GM12878 (cell line): ENCODE measurements around the gene CPT2. TPM values are rescaled to one million over a fixed set of nuclear protein-coding genes. Genes with fewer than 3 reads are reported as not detected.

ENCODE experiments used
- ATAC-seq: fragments of 200-7000 bp; cut with Tn5 transposase; 3 replicates; pipeline ENCODE4 v1.9.1; 2020; ENCODE audit warnings: mild to moderate bottlenecking, moderate library complexity
- BruUV-seq: library from RNA; stranded (reverse); fragments of 400-500 nt; replicated peaks from 2 replicates; lab custom pipeline; 2021; lab: Mats Ljungman, UMichigan
- CTCF ChIA-PET: fragments of 300-600 bp; sonication (Branson Sonifier 250); formaldehyde crosslinking; extraction: SDS; loops from one replicate; lab custom pipeline; 2021; ENCODE audit warnings: inconsistent platforms; lab: Yijun Ruan, JAX
- POLR2A ChIA-PET: fragments of 350-600 bp; formaldehyde crosslinking; extraction: SDS; loops from one replicate; lab custom pipeline; 2021; ENCODE audit warnings: inconsistent platforms; lab: Charles Lee
- RAD21 ChIA-PET: fragments of 300-600 bp; sonication (Branson Sonifier 250); formaldehyde crosslinking; loops from one replicate; lab custom pipeline; 2023; ENCODE audit warnings: antibody characterized with exemption; ENCODE audit not compliant: unreplicated experiment; lab: Charles Lee
- SMC1A ChIA-PET: fragments of 300-600 bp; sonication (Branson Sonifier 250); formaldehyde crosslinking; loops from one replicate; lab custom pipeline; 2023; ENCODE audit not compliant: unreplicated experiment, uncharacterized antibody; lab: Charles Lee
- DNase-seq: peaks from one replicate; pipeline ENCODE4 v3.0.0-alpha.2; 2011; ENCODE audit warnings: low read depth, low spot score
- FAIRE-seq: peaks from 3 replicates; lab custom pipeline; 2011; peaks lifted over from hg19 to GRCh38; lab: Jason Lieb, UNC
- H2AFZ ChIP-seq: 2 replicates; pipeline ENCODE4 v1.6.0; 2011; ENCODE audit warnings: low read depth, low read length, control low read depth; ENCODE audit not compliant: control insufficient read depth
- H3K27ac ChIP-seq: 2 replicates; pipeline ENCODE4 v1.5.1; 2011; ENCODE audit warnings: control low read depth; ENCODE audit not compliant: control insufficient read depth, insufficient read depth
- H3K27me3 ChIP-seq, 2 experiments: replicated peaks in 1 of 2; 2 replicates each; pipeline versions ENCODE4 v1.6.0 to v1.6.1; 2011; ENCODE audit warnings: low read length in 1 of 2; ENCODE audit not compliant: control insufficient read depth in 2 of 2, insufficient read depth in 2 of 2
- H3K36me3 ChIP-seq, 2 experiments: 2 replicates each; pipeline ENCODE4 v1.5.1; 2011; ENCODE audit warnings: low read length in 1 of 2; ENCODE audit not compliant: control insufficient read depth in 2 of 2, insufficient read depth in 2 of 2
- H3K4me1 ChIP-seq: 2 replicates; pipeline ENCODE4 v1.6.1; 2011; ENCODE audit warnings: mild to moderate bottlenecking, low read length, moderate library complexity, mixed read lengths; ENCODE audit not compliant: control insufficient read depth, insufficient read depth
- H3K4me2 ChIP-seq: 2 replicates; pipeline ENCODE4 v1.6.0; 2011; ENCODE audit warnings: control low read depth; ENCODE audit not compliant: control insufficient read depth, insufficient read depth
- H3K4me3 ChIP-seq: fragments of 200-600 bp; sonication (generic); 2 replicates; pipeline ENCODE4 v1.5.1; 2016
- H3K79me2 ChIP-seq: 2 replicates; pipeline ENCODE4 v1.6.0; 2011; ENCODE audit warnings: low read length; ENCODE audit not compliant: control insufficient read depth, insufficient read depth
- H3K9ac ChIP-seq: 2 replicates; pipeline ENCODE4 v1.8.0; 2011; ENCODE audit warnings: low read length, control low read depth, mixed read lengths; ENCODE audit not compliant: control insufficient read depth, insufficient read depth
- H3K9me3 ChIP-seq: replicated peaks from 3 replicates; pipeline ENCODE4 v1.5.1; 2011; ENCODE audit warnings: mild to moderate bottlenecking, low read length; ENCODE audit not compliant: control insufficient read depth, insufficient read depth
- H4K20me1 ChIP-seq: 2 replicates; pipeline ENCODE4 v1.6.0; 2011; ENCODE audit not compliant: control insufficient read depth, insufficient read depth
- BCL11A ChIP-seq: IDR thresholded peaks from 2 replicates; pipeline ENCODE4 v1.6.1; 2011; ENCODE audit warnings: low read depth, low read length
- CBX5 ChIP-seq: sonication (generic); IDR thresholded peaks from 2 replicates; pipeline ENCODE4 v1.6.1; 2016; ENCODE audit warnings: low read depth, moderate library complexity, mild to moderate bottlenecking, inconsistent platforms
- CHD1 ChIP-seq: IDR thresholded peaks from 2 replicates; pipeline ENCODE4 v1.6.1; 2012; ENCODE audit warnings: low read depth, low read length, improper control_type of control experiment
- CHD4 ChIP-seq: fragments of 200-600 bp; sonication (generic); IDR thresholded peaks from 2 replicates; pipeline ENCODE4 v1.6.1; 2016; ENCODE audit warnings: mild to moderate bottlenecking
- CTCF ChIP-seq, 3 experiments: IDR thresholded peaks in 2 of 3; conservative IDR thresholded peaks in 1 of 3; 2 replicates each; pipeline ENCODE4 v1.5.1; 2011; ENCODE audit warnings: low read depth in 3 of 3, low read length in 3 of 3, mild to moderate bottlenecking in 3 of 3, control low read depth in 2 of 3, moderate library complexity in 2 of 3, inconsistent platforms in 1 of 3, mixed read lengths in 1 of 3; ENCODE audit not compliant: control insufficient read depth in 2 of 3, insufficient read depth in 1 of 3; ENCODE audit errors: extremely low read depth in 1 of 3
- GABPA ChIP-seq: IDR thresholded peaks from 2 replicates; pipeline ENCODE4 v1.6.1; 2014; ENCODE audit warnings: antibody characterized with exemption, low read depth, mild to moderate bottlenecking, inconsistent platforms
- MYB ChIP-seq: fragments of 150-350 bp; IDR thresholded peaks from 2 replicates; pipeline ENCODE4 v1.6.1; 2014; ENCODE audit warnings: mild to moderate bottlenecking, low read depth, low read length, borderline replicate concordance
- MYC ChIP-seq: IDR thresholded peaks from 2 replicates; pipeline ENCODE4 v1.6.1; 2011; ENCODE audit warnings: mild to moderate bottlenecking, low read length, moderate library complexity, inconsistent platforms; ENCODE audit not compliant: insufficient read depth, insufficient replicate concordance, insufficient read length, severe bottlenecking
- NR2C1 ChIP-seq: fragments of 450-650 bp; IDR thresholded peaks from 2 replicates; pipeline ENCODE4 v1.6.1; 2017; ENCODE audit warnings: antibody characterized with exemption, mild to moderate bottlenecking, moderate library complexity
- PAX5 ChIP-seq: IDR thresholded peaks from 2 replicates; pipeline ENCODE4 v1.6.1; 2011; ENCODE audit warnings: low read depth, low read length, borderline replicate concordance
- RAD51 ChIP-seq: fragments of 450-650 bp; IDR thresholded peaks from 2 replicates; pipeline ENCODE4 v1.6.1; 2016; ENCODE audit warnings: moderate library complexity, mild to moderate bottlenecking, inconsistent platforms
- SMAD1 ChIP-seq: fragments of 450-650 bp; IDR thresholded peaks from 2 replicates; pipeline ENCODE4 v1.6.1; 2018; ENCODE audit warnings: mild to moderate bottlenecking, low read depth; ENCODE audit not compliant: partially characterized antibody
- SRF ChIP-seq, 2 experiments: IDR thresholded peaks; 2 replicates each; pipeline ENCODE4 v1.6.1; 2011; ENCODE audit warnings: low read depth in 2 of 2, low read length in 2 of 2, mild to moderate bottlenecking in 1 of 2, moderate library complexity in 1 of 2
- WGBS: methylation state at CpG from one replicate; pipeline ENCODE4 v1.1.6; 2016; ENCODE audit warnings: low lambda C conversion rate; ENCODE audit not compliant: insufficient replicate concordance, insufficient coverage; ENCODE audit errors: missing lambda C conversion rate; 5-methylcytosine and 5-hydroxymethylcytosine counted together
- in situ Hi-C: fragments of 300-500 bp; cut with MboI; formaldehyde crosslinking; loops from 9 replicates; pipeline ENCODE4 v1.14.3; 2018; ENCODE audit warnings: mixed read lengths
- intact Hi-C: fragments of 100-400 bp; cut with micrococcal nuclease; formaldehyde crosslinking; loops from one replicate; pipeline ENCODE4 v1.14.2; 2022; ENCODE audit not compliant: unreplicated experiment
- polyA plus RNA-seq, 11 experiments: library from polyadenylated mRNA; depleted of rRNA in 4 of 11; unstranded in 6 of 11; stranded (reverse) in 5 of 11; fragments of >200 nt; fragmentation: Nextera tagmentation in 4 of 11; fragmentation: Illumina TruSeq in 1 of 11; extraction: Ambion mirVana in 4 of 11; extraction: Trizol in 1 of 11; gene quantifications; 1 replicate in 1 of 11; 2 replicates in 10 of 11; pipeline versions ENCODE4 v1.2.1 to v1.2.3, GENCODE V29; 2011 to 2016; ENCODE audit warnings: inconsistent platforms in 2 of 11, missing spikeins in 2 of 11, low read depth in 1 of 11
- total RNA-seq, 4 experiments: library from RNA; depleted of rRNA in 3 of 4; stranded (reverse); fragments of >200 nt in 3 of 4; fragmentation: Illumina TruSeq in 1 of 4; extraction: Trizol in 1 of 4; gene quantifications; 2 replicates each; pipeline versions ENCODE4 v1.2.1 to v1.2.3, GENCODE V29; 2013 to 2021
- TF ChIP-seq, protein P1 (sequence below): IDR thresholded peaks from 2 replicates; pipeline ENCODE4 v1.6.1; 2012; ENCODE audit warnings: improper control_type of control experiment, low read depth, low read length; ENCODE audit not compliant: insufficient replicate concordance
- TF ChIP-seq, protein P2 (sequence below): fragments of 450-650 bp; IDR thresholded peaks from 2 replicates; pipeline ENCODE4 v1.6.1; 2016; ENCODE audit warnings: mild to moderate bottlenecking

CPT2 gene
- total and polyA plus RNA-seq, 10 of the 15 experiments (the other 5 are each of a cell fraction or from before 2014, with no cell fraction given) = 10.1 to 36.2 (median 26.3) TPM

DNA sequence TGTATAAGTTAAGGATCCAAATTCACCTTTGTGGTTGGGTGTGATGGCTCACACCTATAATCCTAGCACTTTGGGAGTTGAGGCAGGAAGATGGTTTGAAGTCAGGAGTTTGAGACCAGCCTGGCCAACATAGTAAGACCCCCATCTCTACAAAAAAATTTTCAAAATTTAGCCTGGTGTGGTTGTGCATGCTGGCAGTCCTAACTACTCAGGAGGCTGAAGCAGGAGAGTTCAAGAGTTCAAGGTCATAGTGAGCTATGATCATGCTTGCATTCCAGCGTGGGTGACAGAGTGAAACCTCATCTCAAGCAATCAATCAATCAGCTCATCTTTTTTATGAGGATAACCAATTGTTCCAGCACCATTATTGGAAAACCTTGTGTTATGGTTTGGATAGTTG, 37.7 kb upstream of the CPT2 start:
- RAD21 ChIA-PET = no interaction called here
- Histone ChIP-seq H3K27ac (no peak overlapping the region), H4K20me1 (no peaks in the 10 kb centered on the region), H3K79me2 (no peaks in the 10 kb centered on the region), H3K9ac (no peak overlapping the region), H3K9me3 (no peaks in the 10 kb centered on the region), H3K27me3 (peaks cover 0 to 1% of the 10 kb centered on the region in 2 experiments; a peak in 2 of 4 replicates), H3K4me1 (no peaks in the 10 kb centered on the region), H2AFZ (no peak overlapping the region), H3K36me3 (no peaks in the 10 kb centered on the region), H3K4me3 (no peak overlapping the region)
- intact Hi-C loops (no loop called here), in situ Hi-C loops (no loop called here)
- POLR2A ChIA-PET = no interaction called here
- no peak for FAIRE-seq
- 5% methylated on average over 1 of the region's 1 CpG for WGBS
- BruUV-seq = no TSS peak
- ATAC-seq = no peak
- CTCF ChIA-PET = interaction anchor here (0.6 kb wide), 1 partner anchor 259 kb away, joined by 4 read pairs; no protein-coding TSS in a partner anchor
- DNase-seq = no peak
- SMC1A ChIA-PET = no interaction called here
- TF ChIP-seq MYC (no peak), PAX5 (no peak), CHD1 (no peak), SRF (IDR thresholded peaks at IDR 0.05; ENCODE audit: low read depth in 2 of 2, low read length in 2 of 2) (no peak), BCL11A (no peak), NR2C1 (no peak), SMAD1 (no peak), CTCF (IDR thresholded peaks at IDR 0.05 in 2 of 3, conservative IDR thresholded peaks at IDR 0.05 in 1 of 3; ENCODE audit: control insufficient read depth in 2 of 3, extremely low read depth in 1 of 3, insufficient read depth in 1 of 3, low read depth in 3 of 3, low read length in 3 of 3) (no peak), MYB (no peak), CBX5 (no peak), RAD51 (no peak), CHD4 (no peak), GABPA (no peak)
- TF ChIP-seq, protein P1, sequence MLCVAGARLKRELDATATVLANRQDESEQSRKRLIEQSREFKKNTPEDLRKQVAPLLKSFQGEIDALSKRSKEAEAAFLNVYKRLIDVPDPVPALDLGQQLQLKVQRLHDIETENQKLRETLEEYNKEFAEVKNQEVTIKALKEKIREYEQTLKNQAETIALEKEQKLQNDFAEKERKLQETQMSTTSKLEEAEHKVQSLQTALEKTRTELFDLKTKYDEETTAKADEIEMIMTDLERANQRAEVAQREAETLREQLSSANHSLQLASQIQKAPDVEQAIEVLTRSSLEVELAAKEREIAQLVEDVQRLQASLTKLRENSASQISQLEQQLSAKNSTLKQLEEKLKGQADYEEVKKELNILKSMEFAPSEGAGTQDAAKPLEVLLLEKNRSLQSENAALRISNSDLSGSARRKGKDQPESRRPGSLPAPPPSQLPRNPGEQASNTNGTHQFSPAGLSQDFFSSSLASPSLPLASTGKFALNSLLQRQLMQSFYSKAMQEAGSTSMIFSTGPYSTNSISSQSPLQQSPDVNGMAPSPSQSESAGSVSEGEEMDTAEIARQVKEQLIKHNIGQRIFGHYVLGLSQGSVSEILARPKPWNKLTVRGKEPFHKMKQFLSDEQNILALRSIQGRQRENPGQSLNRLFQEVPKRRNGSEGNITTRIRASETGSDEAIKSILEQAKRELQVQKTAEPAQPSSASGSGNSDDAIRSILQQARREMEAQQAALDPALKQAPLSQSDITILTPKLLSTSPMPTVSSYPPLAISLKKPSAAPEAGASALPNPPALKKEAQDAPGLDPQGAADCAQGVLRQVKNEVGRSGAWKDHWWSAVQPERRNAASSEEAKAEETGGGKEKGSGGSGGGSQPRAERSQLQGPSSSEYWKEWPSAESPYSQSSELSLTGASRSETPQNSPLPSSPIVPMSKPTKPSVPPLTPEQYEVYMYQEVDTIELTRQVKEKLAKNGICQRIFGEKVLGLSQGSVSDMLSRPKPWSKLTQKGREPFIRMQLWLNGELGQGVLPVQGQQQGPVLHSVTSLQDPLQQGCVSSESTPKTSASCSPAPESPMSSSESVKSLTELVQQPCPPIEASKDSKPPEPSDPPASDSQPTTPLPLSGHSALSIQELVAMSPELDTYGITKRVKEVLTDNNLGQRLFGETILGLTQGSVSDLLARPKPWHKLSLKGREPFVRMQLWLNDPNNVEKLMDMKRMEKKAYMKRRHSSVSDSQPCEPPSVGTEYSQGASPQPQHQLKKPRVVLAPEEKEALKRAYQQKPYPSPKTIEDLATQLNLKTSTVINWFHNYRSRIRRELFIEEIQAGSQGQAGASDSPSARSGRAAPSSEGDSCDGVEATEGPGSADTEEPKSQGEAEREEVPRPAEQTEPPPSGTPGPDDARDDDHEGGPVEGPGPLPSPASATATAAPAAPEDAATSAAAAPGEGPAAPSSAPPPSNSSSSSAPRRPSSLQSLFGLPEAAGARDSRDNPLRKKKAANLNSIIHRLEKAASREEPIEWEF = no peak
- TF ChIP-seq, protein P2, sequence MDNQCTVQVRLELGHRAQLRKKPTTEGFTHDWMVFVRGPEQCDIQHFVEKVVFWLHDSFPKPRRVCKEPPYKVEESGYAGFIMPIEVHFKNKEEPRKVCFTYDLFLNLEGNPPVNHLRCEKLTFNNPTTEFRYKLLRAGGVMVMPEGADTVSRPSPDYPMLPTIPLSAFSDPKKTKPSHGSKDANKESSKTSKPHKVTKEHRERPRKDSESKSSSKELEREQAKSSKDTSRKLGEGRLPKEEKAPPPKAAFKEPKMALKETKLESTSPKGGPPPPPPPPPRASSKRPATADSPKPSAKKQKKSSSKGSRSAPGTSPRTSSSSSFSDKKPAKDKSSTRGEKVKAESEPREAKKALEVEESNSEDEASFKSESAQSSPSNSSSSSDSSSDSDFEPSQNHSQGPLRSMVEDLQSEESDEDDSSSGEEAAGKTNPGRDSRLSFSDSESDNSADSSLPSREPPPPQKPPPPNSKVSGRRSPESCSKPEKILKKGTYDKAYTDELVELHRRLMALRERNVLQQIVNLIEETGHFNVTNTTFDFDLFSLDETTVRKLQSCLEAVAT = no peak
- TF ChIP-seq, all 136 proteins: peak for 0
- no peak overlapping the region for H3K4me2 ChIP-seq
